ENCODE measurements around the gene ASPG.

DNA sequence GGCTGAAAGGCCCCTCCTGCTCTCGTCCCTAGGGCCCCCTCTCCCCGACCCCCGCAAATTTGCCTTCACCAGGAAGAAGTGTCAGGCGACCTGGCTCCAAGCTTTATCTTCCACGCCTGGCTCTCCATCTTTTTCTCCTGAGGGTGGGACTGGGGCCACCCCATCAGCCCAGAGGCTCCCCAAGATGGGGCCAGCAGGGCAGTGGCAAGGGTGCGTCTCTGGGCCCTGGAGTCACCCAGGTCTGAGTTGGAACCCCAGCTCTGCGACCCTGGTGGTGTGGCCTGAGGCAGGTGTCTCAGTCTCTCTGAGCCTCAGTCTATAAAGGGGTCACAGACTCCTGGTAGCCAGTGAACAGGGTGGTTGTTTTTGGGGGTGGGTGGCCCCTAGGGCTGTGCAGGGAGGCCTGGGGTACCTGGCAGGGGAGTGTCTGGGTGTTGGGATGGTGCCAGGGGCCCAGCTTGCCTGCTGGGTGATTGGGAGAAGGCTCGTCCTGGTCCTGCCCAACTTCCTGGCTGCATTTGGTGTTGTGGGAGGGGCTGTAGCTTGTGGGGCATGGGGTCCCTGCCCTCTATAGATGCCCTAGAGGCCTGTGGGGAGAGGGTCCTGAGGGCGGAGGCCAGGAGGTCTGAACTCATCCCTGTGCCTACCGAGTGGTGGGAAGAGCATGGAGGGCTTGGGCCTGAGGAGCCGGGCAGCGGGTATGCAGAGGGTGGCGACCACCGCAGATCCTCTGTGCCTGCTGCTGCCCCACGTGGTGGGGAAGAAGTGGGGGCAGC lies 60.5 kb downstream of the ASPG start:
- TF ChIP-seq, protein P1, sequence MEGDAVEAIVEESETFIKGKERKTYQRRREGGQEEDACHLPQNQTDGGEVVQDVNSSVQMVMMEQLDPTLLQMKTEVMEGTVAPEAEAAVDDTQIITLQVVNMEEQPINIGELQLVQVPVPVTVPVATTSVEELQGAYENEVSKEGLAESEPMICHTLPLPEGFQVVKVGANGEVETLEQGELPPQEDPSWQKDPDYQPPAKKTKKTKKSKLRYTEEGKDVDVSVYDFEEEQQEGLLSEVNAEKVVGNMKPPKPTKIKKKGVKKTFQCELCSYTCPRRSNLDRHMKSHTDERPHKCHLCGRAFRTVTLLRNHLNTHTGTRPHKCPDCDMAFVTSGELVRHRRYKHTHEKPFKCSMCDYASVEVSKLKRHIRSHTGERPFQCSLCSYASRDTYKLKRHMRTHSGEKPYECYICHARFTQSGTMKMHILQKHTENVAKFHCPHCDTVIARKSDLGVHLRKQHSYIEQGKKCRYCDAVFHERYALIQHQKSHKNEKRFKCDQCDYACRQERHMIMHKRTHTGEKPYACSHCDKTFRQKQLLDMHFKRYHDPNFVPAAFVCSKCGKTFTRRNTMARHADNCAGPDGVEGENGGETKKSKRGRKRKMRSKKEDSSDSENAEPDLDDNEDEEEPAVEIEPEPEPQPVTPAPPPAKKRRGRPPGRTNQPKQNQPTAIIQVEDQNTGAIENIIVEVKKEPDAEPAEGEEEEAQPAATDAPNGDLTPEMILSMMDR (IDR thresholded peaks at IDR 0.05; ENCODE audit: low read depth, low read length, poor library complexity, severe bottlenecking), result no peak
- no peak for TF ChIP-seq EZH2phosphoT487 (IDR thresholded peaks at IDR 0.05; ENCODE audit: borderline replicate concordance, low read length)

All from DOHH2 (cell line).